LNCAP (cell line): ENCODE results near the gene SOCS3.

ENCODE experiments used
- TF ChIP-seq, protein P1 (sequence below): fragments of 450-650 bp; IDR thresholded peaks from 2 replicates; pipeline ENCODE4 v1.5.1; 2017; ENCODE audit warnings: mild to moderate bottlenecking

Gene SOCS3

DNA sequence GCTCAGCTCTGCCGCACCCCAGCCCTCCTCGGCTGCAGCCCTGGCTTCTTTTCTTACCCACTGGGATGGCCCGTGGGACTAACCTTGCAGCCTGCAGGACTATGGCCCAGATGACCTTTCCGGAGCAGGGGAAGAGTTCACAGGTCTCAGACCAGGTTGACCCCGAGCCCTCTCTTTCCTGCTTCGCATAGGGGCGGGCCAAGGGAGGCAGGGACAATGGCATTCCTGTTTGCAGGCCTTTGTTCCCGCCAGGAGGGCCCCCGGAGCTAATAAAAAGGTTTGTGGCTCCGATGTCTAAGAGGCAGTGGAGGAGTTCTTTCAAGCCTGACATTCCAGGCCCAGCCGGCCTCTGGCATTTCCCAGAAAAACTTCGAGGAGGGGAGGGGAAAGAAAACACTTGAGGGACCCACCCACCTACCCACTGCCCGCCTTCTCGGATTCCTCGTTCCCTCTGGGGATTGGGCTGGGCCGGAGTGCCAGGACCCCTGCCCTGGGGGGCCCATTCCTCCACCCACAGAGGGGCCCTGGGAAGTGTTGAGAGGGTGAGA lies 5.8 kb upstream of the SOCS3 start:
- TF ChIP-seq, protein P1, sequence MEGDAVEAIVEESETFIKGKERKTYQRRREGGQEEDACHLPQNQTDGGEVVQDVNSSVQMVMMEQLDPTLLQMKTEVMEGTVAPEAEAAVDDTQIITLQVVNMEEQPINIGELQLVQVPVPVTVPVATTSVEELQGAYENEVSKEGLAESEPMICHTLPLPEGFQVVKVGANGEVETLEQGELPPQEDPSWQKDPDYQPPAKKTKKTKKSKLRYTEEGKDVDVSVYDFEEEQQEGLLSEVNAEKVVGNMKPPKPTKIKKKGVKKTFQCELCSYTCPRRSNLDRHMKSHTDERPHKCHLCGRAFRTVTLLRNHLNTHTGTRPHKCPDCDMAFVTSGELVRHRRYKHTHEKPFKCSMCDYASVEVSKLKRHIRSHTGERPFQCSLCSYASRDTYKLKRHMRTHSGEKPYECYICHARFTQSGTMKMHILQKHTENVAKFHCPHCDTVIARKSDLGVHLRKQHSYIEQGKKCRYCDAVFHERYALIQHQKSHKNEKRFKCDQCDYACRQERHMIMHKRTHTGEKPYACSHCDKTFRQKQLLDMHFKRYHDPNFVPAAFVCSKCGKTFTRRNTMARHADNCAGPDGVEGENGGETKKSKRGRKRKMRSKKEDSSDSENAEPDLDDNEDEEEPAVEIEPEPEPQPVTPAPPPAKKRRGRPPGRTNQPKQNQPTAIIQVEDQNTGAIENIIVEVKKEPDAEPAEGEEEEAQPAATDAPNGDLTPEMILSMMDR = no peak

DNA sequence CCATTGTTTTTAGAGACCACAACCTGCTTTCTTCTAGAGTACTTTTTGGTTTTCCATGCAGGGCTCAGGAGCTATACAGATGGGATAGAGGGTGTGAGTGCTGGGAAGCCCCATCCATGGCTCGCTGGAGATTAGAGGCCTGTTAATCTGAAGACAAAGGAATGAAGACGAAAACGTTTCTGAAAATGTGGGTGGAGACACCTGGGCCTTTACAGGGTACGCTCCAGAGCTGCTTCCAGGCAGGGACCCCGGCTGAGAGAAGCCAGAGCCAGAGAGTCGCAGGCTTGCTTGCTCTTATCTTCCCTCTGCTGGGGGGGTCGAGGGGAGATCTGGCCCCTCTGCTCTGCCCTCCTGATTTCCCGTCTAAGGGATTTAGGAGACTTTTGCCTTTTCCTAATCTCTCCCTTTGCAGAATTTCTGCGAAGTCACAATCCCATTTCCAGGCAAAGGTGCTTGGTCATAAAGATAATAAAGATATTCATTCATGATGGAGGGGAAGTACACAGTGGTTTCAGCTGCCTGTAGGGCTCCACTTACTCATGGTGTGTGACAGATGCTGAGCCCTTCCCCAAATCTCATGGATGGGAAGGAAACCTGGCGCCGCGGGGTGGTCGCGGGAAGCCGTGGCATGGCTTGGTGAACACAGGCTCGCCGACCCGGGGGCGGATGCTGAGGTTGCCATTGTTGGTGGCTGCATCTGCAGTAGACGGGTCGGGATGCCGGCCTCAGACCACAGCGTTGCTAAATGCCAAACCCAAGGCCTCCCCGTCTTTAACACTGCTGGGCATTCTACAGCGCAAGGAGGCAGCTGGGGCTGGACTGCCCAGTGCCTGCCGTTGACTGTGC lies 4.8 kb upstream of the SOCS3 start:
- TF ChIP-seq, protein P1 = no peak

DNA sequence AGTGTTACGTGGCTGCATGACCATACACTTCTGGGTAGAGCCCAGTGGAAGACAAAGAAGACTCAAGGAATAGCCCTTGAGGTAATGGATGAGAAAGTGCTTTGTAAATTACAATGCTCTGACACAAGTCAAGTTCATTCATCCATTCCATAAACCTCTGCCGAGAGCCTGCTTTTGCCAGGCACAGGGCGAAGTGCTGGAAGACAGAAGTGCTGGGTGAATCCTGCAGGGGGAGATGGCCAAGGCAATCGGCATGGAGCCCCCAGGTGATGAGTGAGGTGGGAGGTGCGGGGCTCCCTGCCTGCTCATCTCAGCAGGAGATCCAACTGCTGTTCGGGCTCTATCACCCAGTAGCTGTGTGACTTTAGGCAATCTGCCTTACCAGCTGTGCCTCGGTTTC lies 2.8 kb upstream of the SOCS3 start:
- TF ChIP-seq, protein P1 = no peak

DNA sequence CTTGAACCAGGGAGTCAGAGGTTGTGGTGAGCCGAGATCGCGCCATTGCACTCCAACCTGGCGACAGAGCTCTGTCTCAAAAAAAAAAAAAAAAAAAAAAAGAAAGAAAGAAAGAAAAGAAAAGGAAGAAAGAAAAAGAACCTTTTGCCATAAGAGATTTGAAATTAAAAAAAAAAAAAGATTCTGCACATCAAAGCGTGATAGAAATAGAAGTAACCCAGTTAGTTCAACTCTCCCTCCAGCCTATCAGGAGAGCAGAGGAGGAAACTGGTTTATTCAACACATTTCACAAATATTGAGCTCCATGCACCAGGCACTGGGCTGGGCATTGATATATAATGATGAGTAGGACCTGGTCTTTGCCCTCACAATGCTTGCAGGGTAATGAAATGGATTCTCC lies 2.4 kb upstream of the SOCS3 start:
- TF ChIP-seq, protein P1 = no peak

DNA sequence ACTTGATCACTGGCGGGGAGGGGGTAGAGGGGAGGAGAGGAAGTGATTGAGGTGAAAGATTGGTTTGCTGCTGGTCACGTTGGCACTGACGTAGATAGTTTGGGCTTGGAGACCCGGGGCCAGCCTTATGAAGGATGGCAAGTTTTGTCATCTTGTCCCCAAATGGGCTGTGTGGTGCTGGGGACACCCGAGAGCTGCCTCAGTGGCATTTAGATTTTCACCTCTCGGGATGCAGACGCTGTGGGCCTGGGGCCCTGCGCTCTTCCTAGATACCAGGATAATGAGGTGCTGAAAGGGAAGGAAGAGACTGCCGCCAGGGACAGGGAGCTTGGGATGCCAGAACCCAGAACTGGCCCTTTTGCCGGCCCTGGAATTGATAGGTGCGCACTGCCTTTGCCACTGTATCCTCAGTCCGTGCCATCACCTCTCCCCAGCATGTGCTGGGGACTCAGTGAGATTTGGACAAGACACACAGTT lies 1.4 kb upstream of the SOCS3 start:
- TF ChIP-seq, protein P1 = no peak

DNA sequence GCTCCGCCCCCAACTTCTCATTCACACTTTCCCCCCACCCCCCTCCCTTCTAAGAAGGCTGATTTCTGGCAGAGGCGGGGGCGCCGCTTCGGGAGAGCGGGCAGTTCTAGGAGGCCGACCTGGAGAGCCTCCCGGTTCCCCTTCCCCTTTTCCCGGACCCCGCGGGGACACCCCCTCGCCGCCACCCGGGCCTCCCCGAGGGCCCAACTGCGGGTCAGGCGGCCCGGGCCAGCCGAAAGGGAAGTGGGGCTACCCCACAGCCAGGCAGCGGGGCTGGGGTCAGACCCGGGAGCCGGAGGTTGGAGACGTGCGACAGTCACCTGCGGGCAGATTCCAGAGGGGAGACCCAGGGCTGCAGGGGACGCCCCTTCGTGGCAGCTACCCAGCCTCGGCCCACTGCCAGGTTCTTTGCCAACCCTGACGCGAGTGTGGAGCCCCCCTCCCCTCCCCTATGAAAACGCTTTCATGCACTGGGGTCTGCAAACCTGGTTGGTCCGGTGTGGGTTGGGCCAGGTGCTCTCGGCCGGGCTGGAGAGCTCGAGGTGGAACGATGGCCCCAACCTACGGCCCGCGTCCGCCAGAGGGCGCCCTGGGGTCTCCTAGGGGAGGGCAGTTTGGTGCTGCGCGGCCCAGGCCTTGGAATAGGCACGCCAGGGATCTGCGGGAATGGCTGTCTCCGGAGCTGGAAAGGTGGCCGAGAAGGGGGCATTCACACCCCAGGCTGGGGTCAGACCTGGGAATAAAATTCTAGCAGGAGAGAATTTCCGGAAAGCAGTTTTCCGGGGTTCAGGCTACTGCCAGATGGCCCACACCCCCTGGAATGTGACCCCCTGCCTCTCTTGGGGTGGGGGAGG lies 721 bp upstream of the SOCS3 start:
- TF ChIP-seq, protein P1 = peak; percentile 91

DNA sequence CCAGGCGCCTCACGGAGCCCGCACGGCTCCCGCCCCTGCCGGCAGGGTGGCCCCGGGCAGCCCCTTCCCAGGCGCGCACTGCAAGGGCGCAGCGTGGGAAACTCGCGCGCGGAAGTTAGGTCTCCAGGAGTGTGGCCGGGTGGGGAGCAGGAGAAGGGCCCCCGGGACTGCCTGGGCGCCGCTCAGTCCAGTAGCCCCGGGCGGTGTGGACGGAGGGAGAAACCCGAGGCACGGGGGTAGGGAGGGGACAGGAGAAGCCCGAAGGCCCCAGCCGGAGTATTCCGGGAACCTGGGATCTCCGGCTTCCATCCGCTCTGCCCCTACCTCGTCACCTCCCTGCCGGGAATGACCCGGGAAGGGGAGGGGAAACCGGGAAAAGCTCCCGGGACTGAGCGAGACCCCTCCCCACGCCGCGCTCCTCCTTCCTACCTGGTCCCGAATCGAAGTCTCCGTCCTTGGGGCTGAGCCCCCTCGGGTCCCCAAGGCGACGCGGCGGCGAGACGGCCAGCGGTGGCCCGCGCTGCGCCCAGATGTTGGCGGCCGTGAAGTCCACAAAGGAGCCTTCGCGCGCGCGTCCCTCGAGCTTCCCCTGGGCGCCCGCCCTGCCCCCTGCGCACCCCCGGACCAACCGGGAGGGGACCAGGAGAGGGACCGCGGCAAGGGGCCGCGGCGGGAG lies 418 bp downstream of the SOCS3 start:
- TF ChIP-seq, protein P1 = no peak
